Osteocyte (in vitro differentiated cells): ENCODE measurements around the gene TRIM50. TPM values are rescaled to one million over a fixed set of nuclear protein-coding genes. Genes with fewer than 3 reads are reported as not detected.
"Not testable (repeated sequence)": the region's sequence is repeated elsewhere in the genome, so short reads cannot be mapped to it uniquely, and the experiment has no call there.

Experiments
- DNase-seq: peaks from one replicate; pipeline ENCODE4 v3.0.0; 2021; ENCODE audit warnings: mixed read lengths; ENCODE audit not compliant: unreplicated experiment; ENCODE audit errors: extremely low spot score
- H3K27ac Mint-ChIP-seq: one replicate; pipeline ENCODE4 v1.8.0; 2021; ENCODE audit warnings: mild to moderate bottlenecking, mixed read lengths; ENCODE audit not compliant: unreplicated experiment
- H3K27me3 Mint-ChIP-seq: one replicate; pipeline ENCODE4 v1.8.0; 2021; ENCODE audit warnings: mixed read lengths; ENCODE audit not compliant: unreplicated experiment
- H3K36me3 Mint-ChIP-seq: one replicate; pipeline ENCODE4 v1.8.0; 2021; ENCODE audit warnings: mixed read lengths; ENCODE audit not compliant: unreplicated experiment
- H3K4me1 Mint-ChIP-seq: one replicate; pipeline ENCODE4 v1.8.0; 2021; ENCODE audit warnings: mixed read lengths; ENCODE audit not compliant: unreplicated experiment
- H3K4me3 Mint-ChIP-seq: one replicate; pipeline ENCODE4 v1.8.0; 2021; ENCODE audit warnings: mild to moderate bottlenecking, moderate library complexity, mixed read lengths; ENCODE audit not compliant: unreplicated experiment
- H3K9me3 Mint-ChIP-seq: one replicate; pipeline ENCODE4 v1.8.0; 2021; ENCODE audit warnings: mixed read lengths; ENCODE audit not compliant: unreplicated experiment
- long read RNA-seq: library from polyadenylated mRNA; unstranded; transcript quantifications from one replicate; pipeline ENCODE4 v2.0.0, GENCODE V29; 2021
- total RNA-seq: library from RNA; stranded (reverse); gene quantifications from 2 replicates; pipeline ENCODE4 v1.2.1, GENCODE V29; 2021
- TF ChIP-seq, protein P1 (sequence below): fragments of 200-600 bp; sonication (generic); IDR thresholded peaks from 2 replicates; pipeline ENCODE4 v1.5.0; 2021; ENCODE audit warnings: antibody characterized with exemption, mild to moderate bottlenecking, moderate library complexity

Gene TRIM50
- total RNA-seq = not detected in 2 replicates
- long read RNA-seq = 0 reads

DNA sequence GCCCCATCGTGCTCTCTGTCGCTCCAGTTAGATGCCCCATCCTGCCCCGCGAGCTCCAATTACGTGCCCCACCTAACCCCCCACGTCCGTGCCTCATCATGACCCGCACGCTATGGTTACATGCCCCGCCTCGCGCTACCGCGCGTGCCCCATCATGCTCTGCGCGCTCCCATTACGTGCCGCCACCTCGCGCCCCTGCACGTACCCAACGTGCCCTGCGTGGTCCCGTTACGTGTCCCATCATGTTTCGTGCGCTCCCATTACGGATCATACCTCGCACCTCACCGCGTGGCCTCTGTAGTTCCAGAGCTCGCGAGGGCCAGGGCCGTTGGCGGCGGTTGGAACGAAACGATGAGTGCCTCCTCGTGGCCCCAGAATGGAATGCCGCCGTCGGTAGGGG, at the start of gene TRIM50, which contains the start of gene FKBP6:
TRIM50 (minus strand) TSS at position 161 of the 400 bp plus-strand sequence. CDS start 3,295 bp downstream, outside the sequence.
FKBP6 (plus strand) TSS at position 240 of the 400 bp plus-strand sequence. CDS start 268 bp downstream, outside the sequence.
- H3K27ac Mint-ChIP-seq, H3K27me3 Mint-ChIP-seq, H3K36me3 Mint-ChIP-seq, H3K4me3 Mint-ChIP-seq, DNase-seq, H3K9me3 Mint-ChIP-seq: not testable (repeated sequence)
- H3K4me1 Mint-ChIP-seq = peaks cover 21% of the 10 kb centered on the region

- Mint-ChIP-seq H3K4me3 (no peak overlapping the region), H3K27ac (no peak overlapping the region), H3K4me1 (no peaks in the 10 kb centered on the region), H3K36me3 (no peaks in the 10 kb centered on the region), H3K9me3 (no peaks in the 10 kb centered on the region), H3K27me3 (peaks cover 11% of the 10 kb centered on the region)
- TF ChIP-seq, protein P1, sequence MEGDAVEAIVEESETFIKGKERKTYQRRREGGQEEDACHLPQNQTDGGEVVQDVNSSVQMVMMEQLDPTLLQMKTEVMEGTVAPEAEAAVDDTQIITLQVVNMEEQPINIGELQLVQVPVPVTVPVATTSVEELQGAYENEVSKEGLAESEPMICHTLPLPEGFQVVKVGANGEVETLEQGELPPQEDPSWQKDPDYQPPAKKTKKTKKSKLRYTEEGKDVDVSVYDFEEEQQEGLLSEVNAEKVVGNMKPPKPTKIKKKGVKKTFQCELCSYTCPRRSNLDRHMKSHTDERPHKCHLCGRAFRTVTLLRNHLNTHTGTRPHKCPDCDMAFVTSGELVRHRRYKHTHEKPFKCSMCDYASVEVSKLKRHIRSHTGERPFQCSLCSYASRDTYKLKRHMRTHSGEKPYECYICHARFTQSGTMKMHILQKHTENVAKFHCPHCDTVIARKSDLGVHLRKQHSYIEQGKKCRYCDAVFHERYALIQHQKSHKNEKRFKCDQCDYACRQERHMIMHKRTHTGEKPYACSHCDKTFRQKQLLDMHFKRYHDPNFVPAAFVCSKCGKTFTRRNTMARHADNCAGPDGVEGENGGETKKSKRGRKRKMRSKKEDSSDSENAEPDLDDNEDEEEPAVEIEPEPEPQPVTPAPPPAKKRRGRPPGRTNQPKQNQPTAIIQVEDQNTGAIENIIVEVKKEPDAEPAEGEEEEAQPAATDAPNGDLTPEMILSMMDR = no peak
- DNase-seq = no peak
Measured at GRCh38 chr7:73376671-73377412, 49.0 kb upstream of the TRIM50 start.

DNA sequence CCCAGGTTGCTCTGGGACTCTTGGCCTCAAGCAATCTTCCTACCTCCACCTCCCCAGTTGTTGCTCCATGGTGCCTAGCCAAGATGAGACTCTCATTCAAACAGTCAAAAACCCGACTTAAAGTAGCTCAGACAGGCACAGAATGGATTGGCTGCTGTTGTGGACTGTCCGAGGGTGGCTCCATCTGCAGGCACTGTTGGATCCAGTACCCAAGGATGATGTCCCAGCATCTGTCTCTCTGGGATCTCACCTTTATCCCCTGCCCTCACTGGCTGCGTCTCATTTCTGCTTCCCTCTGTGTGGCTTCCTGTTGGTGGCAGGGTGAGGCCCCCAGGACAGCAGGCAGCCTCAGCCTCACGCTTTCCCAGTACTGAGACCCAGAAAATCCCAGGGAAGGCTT, 48.4 kb upstream of the TRIM50 start:
- H3K4me1 Mint-ChIP-seq, H3K36me3 Mint-ChIP-seq, H3K27me3 Mint-ChIP-seq, H3K9me3 Mint-ChIP-seq, H3K4me3 Mint-ChIP-seq, DNase-seq, H3K27ac Mint-ChIP-seq: not testable (repeated sequence)

DNA sequence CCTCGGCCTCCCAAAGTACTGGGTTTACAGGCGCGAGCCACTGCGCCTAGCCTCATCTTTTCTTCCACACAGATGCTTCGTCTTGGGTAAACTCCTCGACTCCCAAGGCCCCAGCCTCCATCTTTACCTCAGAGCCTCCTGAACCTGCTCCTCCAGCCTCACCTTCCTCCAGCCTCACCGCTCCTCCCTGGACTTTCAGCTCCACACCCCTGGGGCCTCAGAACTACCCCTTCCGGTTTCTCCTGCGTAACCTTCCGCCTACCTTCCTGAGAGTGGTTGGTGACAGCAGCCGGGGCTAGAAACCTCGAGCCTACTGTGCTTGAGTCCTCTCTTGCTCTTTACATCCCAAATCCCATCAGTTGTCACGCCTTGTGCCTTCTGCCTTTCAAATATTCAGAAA, 45.9 kb upstream of the TRIM50 start:
- DNase-seq = no peak
- Mint-ChIP-seq H3K4me1 (no peaks in the 10 kb centered on the region), H3K27ac (no peak overlapping the region), H3K27me3 (peaks cover 3% of the 10 kb centered on the region), H3K4me3 (no peak overlapping the region), H3K36me3 (no peaks in the 10 kb centered on the region), H3K9me3 (no peaks in the 10 kb centered on the region)
- TF ChIP-seq, protein P1 = no peak

DNA sequence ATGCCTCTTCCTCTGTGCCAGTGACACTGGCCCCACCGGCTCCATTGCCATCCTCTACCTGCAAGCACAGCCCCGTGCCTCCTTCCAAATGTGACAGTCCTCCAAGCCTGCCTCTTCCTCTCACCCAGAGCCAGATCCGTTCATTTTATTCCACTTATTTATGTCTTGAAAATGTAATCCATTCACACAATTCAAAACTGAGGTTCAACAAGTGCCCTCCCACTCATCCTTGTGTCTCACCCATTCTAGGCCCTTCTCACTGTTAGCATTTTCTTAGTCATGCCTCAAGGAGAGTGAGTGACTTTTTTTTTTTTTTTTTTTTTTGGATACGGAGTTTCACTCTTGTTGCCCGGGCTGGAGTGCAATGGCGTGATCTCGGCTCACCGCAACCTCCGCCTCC, 41.7 kb upstream of the TRIM50 start:
- no peaks in the 10 kb centered on the region for H3K9me3 Mint-ChIP-seq
- H3K4me3 Mint-ChIP-seq = no peak overlapping the region
- TF ChIP-seq, protein P1 = no peak
- peaks cover 6% of the 10 kb centered on the region for H3K27me3 Mint-ChIP-seq
- H3K27ac Mint-ChIP-seq = no peak overlapping the region
- DNase-seq = no peak
- H3K36me3 Mint-ChIP-seq = no peaks in the 10 kb centered on the region
- H3K4me1 Mint-ChIP-seq = no peaks in the 10 kb centered on the region

DNA sequence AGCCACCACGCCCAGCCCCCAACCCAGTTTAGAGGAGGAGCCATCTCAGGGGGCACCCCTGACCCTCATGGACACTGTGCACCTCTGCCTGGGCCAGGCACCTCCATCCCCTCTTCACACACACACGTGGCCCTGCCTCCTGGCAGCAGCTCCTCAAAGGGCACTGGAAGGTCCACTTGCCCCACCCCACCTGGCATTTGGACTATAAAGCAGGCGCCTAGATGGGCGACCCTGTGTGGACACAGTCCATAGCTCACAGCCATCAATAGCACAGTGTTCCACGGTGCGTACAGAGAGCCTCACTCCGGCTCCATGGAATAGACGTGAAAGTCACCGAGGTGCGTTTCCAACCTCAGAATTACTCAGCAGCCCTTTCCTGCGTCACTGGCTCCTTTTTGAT, 41.1 kb upstream of the TRIM50 start:
- H3K4me3 Mint-ChIP-seq = no peak overlapping the region
- H3K4me1 Mint-ChIP-seq = no peaks in the 10 kb centered on the region
- no peaks in the 10 kb centered on the region for H3K9me3 Mint-ChIP-seq
- H3K27me3 Mint-ChIP-seq = peaks cover 6% of the 10 kb centered on the region
- H3K27ac Mint-ChIP-seq = no peak overlapping the region
- H3K36me3 Mint-ChIP-seq = no peaks in the 10 kb centered on the region
- TF ChIP-seq, protein P1 = no peak
- DNase-seq = no peak
